Panc1 (cell line): ENCODE measurements around the gene MGST2. TPM values are rescaled to one million over a fixed set of nuclear protein-coding genes. Genes with fewer than 3 reads are reported as not detected.
A peak's percentile ranks its signal among the peaks of the same experiment; 100 is the strongest.

Experiments
- ATAC-seq: fragments of 200-7000 bp; cut with Tn5 transposase; 2 replicates; pipeline ENCODE4 v1.9.1; 2020; ENCODE audit warnings: mild to moderate bottlenecking, moderate library complexity
- BruUV-seq: library from RNA; stranded (reverse); fragments of 400-500 nt; replicated peaks from 2 replicates; lab custom pipeline; 2021; lab: Mats Ljungman, UMichigan
- CTCF ChIA-PET: fragments of 300-600 bp; sonication (Branson Sonifier 250); formaldehyde crosslinking; loops from one replicate; lab custom pipeline; 2022; ENCODE audit warnings: antibody characterized with exemption; lab: Charles Lee
- POLR2A ChIA-PET: fragments of 300-600 bp; sonication (Branson Sonifier 250); formaldehyde crosslinking; loops from one replicate; lab custom pipeline; 2022; ENCODE audit warnings: antibody characterized with exemption; lab: Charles Lee
- DNase-seq: peaks from one replicate; pipeline ENCODE4 v3.0.0-alpha.2; 2010; ENCODE audit warnings: low read depth, low spot score
- H3K27ac ChIP-seq: 2 replicates; pipeline ENCODE4 v1.5.1; 2011; ENCODE audit warnings: mild to moderate bottlenecking, low read length, inconsistent platforms
- H3K27me3 ChIP-seq: fragments of 200-500 bp; sonication (Bioruptor generic); 2 replicates; pipeline ENCODE4 v1.6.0; 2014; ENCODE audit warnings: low read length, inconsistent platforms; ENCODE audit not compliant: control insufficient read depth, insufficient read depth
- H3K36me3 ChIP-seq: fragments of 200-500 bp; sonication (Bioruptor generic); 2 replicates; pipeline ENCODE4 v1.5.1; 2014; ENCODE audit warnings: inconsistent platforms, mild to moderate bottlenecking, low read length, moderate library complexity; ENCODE audit not compliant: control insufficient read depth, insufficient read depth
- H3K4me1 ChIP-seq: 2 replicates; pipeline ENCODE4 v1.5.1; 2011; ENCODE audit warnings: inconsistent platforms, mild to moderate bottlenecking, low read length, moderate library complexity; ENCODE audit not compliant: control insufficient read depth, insufficient read depth
- H3K4me3 ChIP-seq, 2 experiments: 2 replicates each; pipeline ENCODE4 v1.5.1; 2011 to 2012; ENCODE audit warnings: low read depth in 2 of 2, low read length in 2 of 2, mild to moderate bottlenecking in 2 of 2, inconsistent platforms in 1 of 2, moderate library complexity in 1 of 2
- H3K9me3 ChIP-seq: fragments of 200-500 bp; sonication (Bioruptor generic); 2 replicates; pipeline ENCODE4 v1.5.1; 2014; ENCODE audit warnings: low read depth, mild to moderate bottlenecking, inconsistent platforms, low read length, moderate library complexity; ENCODE audit not compliant: control insufficient read depth, insufficient read depth
- POLR2AphosphoS5 ChIP-seq: IDR thresholded peaks from 2 replicates; pipeline ENCODE4 v1.6.1; 2012; ENCODE audit warnings: mild to moderate bottlenecking, low read depth, low read length, moderate library complexity
- SIN3A ChIP-seq: IDR thresholded peaks from 2 replicates; pipeline ENCODE4 v1.6.1; 2012; ENCODE audit warnings: low read depth, mild to moderate bottlenecking, low read length, moderate library complexity, borderline replicate concordance; ENCODE audit not compliant: insufficient read depth
- TCF7L2 ChIP-seq: IDR thresholded peaks from 2 replicates; pipeline ENCODE4 v1.6.1; 2011; ENCODE audit warnings: mild to moderate bottlenecking, low read depth, low read length, inconsistent platforms
- in situ Hi-C: cut with HindIII; loops from 2 replicates; pipeline ENCODE4 v1.10.0; 2016; ENCODE audit warnings: low sequenced_read_pairs, low pct_unique_long_range_greater_than_20kb
- intact Hi-C: fragments of 100-400 bp; cut with micrococcal nuclease; formaldehyde crosslinking; loops from one replicate; pipeline ENCODE4 v1.10.0; 2022; ENCODE audit not compliant: unreplicated experiment
- total RNA-seq: library from RNA; stranded (reverse); gene quantifications from one replicate; pipeline ENCODE4 v1.2.1, GENCODE V29; 2021; ENCODE audit not compliant: unreplicated experiment
- TF ChIP-seq, protein P1 (sequence below), 2 experiments: IDR thresholded peaks; 2 replicates each; pipeline ENCODE4 v1.6.1; 2011 to 2012; ENCODE audit warnings: low read depth in 2 of 2, control low read depth in 1 of 2, low read length in 1 of 2, mild to moderate bottlenecking in 1 of 2, moderate library complexity in 1 of 2; ENCODE audit not compliant: insufficient read depth in 1 of 2
- TF ChIP-seq, protein P2 (sequence below): fragments of 450-650 bp; IDR thresholded peaks from 2 replicates; pipeline ENCODE4 v1.5.1; 2017; ENCODE audit warnings: mild to moderate bottlenecking

Gene MGST2
- total RNA-seq, 1 experiment from 2014 or later, result 17.4 TPM

DNA sequence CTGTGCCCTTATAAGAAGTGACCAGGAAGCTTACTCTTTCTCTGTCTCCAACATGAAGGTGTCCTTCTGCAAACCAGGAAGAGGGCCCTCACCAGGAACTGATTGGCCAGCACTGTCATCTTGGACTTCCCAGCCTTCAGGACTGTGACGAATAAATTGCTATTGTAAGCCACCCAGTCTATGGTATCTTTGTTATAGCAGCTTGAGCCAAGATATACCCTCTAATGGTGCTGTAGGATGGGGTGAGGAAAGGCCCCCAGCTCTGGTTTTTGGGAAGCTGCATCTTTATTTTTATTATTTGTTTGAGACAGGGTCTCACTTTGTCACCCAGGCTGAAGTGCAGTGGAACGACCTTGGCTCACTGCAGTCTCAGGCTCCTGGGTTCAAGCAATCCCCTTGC is 1.2 kb upstream of the MGST2 start:
- Histone ChIP-seq H3K27ac (no peak overlapping the region), H3K27me3 (no peaks in the 10 kb centered on the region), H3K4me1 (peaks cover 7% of the 10 kb centered on the region), H3K36me3 (no peaks in the 10 kb centered on the region), H3K9me3 (no peaks in the 10 kb centered on the region), H3K4me3 (no peak overlapping the region)
- POLR2A ChIA-PET, result interaction anchor here (0.6 kb wide), 1 partner anchor 47 kb away, joined by 6 read pairs; no protein-coding TSS in a partner anchor
- intact Hi-C loops (no loop called here), in situ Hi-C loops (no loop called here)
- TF ChIP-seq TCF7L2, result no peak
- TF ChIP-seq SIN3A, result no peak
- no peak for TF ChIP-seq POLR2AphosphoS5
- TF ChIP-seq, protein P1, sequence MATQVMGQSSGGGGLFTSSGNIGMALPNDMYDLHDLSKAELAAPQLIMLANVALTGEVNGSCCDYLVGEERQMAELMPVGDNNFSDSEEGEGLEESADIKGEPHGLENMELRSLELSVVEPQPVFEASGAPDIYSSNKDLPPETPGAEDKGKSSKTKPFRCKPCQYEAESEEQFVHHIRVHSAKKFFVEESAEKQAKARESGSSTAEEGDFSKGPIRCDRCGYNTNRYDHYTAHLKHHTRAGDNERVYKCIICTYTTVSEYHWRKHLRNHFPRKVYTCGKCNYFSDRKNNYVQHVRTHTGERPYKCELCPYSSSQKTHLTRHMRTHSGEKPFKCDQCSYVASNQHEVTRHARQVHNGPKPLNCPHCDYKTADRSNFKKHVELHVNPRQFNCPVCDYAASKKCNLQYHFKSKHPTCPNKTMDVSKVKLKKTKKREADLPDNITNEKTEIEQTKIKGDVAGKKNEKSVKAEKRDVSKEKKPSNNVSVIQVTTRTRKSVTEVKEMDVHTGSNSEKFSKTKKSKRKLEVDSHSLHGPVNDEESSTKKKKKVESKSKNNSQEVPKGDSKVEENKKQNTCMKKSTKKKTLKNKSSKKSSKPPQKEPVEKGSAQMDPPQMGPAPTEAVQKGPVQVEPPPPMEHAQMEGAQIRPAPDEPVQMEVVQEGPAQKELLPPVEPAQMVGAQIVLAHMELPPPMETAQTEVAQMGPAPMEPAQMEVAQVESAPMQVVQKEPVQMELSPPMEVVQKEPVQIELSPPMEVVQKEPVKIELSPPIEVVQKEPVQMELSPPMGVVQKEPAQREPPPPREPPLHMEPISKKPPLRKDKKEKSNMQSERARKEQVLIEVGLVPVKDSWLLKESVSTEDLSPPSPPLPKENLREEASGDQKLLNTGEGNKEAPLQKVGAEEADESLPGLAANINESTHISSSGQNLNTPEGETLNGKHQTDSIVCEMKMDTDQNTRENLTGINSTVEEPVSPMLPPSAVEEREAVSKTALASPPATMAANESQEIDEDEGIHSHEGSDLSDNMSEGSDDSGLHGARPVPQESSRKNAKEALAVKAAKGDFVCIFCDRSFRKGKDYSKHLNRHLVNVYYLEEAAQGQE (IDR thresholded peaks at IDR 0.05; ENCODE audit: insufficient read depth in 1 of 2, low read depth in 2 of 2, low read length in 1 of 2), result no peak
- TF ChIP-seq, protein P2, sequence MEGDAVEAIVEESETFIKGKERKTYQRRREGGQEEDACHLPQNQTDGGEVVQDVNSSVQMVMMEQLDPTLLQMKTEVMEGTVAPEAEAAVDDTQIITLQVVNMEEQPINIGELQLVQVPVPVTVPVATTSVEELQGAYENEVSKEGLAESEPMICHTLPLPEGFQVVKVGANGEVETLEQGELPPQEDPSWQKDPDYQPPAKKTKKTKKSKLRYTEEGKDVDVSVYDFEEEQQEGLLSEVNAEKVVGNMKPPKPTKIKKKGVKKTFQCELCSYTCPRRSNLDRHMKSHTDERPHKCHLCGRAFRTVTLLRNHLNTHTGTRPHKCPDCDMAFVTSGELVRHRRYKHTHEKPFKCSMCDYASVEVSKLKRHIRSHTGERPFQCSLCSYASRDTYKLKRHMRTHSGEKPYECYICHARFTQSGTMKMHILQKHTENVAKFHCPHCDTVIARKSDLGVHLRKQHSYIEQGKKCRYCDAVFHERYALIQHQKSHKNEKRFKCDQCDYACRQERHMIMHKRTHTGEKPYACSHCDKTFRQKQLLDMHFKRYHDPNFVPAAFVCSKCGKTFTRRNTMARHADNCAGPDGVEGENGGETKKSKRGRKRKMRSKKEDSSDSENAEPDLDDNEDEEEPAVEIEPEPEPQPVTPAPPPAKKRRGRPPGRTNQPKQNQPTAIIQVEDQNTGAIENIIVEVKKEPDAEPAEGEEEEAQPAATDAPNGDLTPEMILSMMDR, result no peak
- CTCF ChIA-PET, result no interaction called here
- no TSS peak for BruUV-seq
- DNase-seq (no peak), ATAC-seq (no peak)

DNA sequence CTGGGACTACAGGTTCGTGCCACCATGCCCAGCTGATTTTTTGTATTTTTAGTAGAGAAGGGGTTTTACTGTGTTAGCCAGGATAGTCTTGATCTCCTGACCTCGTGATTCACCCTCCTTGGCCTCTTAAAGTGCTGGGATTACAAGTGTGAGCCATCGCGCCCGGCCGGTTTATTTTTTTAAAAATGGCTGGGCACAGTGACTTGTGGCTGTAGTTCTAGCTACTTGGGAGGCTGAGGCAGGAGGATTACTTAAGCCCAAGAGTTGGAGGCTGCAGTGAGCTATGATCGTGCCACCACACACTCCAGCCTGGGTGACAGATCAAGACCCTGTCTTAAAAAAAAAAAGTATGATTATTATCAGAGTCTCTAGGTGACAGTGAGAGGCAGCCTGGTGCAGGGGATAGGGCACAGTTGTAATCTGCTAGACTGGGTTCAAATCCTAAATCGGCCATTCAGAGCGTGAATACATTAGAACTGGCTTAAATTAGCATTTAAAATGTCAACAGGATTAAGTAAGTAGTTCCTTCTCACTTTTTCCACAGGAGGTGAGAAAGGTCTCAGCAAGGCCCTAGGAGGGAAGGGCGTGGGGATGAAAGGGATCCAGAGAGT is 435 bp upstream of the MGST2 start:
- ATAC-seq (no peak), DNase-seq (no peak)
- ChIA-PET POLR2A (no interaction called here), CTCF (no interaction called here)
- H3K9me3 ChIP-seq, result no peaks in the 10 kb centered on the region
- H3K4me3 ChIP-seq, result peak overlapping the region; percentile 51 to 85
- peaks cover 7% of the 10 kb centered on the region for H3K4me1 ChIP-seq
- H3K27me3 ChIP-seq, result no peaks in the 10 kb centered on the region
- no TSS peak for BruUV-seq
- intact Hi-C loops, result no loop called here
- H3K36me3 ChIP-seq, result no peaks in the 10 kb centered on the region
- H3K27ac ChIP-seq, result peak overlapping the region; percentile 75
- TF ChIP-seq, protein P1 (IDR thresholded peaks at IDR 0.05; ENCODE audit: insufficient read depth in 1 of 2, low read depth in 2 of 2, low read length in 1 of 2), result no peak
- TF ChIP-seq POLR2AphosphoS5 (no peak), TCF7L2 (no peak), SIN3A (no peak)
- TF ChIP-seq, protein P2, result no peak
- in situ Hi-C loops, result no loop called here
